Trophoblast cell (in vitro differentiated cells and primary cell): Measurements from ENCODE around the gene CDPF1.

ENCODE experiments used
- DNase-seq, 2 donors: peaks; one replicate each; pipeline ENCODE4 v3.0.0-alpha.2; 2016
- H2AFZ ChIP-seq: 2 replicates; pipeline ENCODE4 v1.6.1; 2013; ENCODE audit warnings: low read length, moderate library complexity, mild to moderate bottlenecking; ENCODE audit not compliant: insufficient read depth, poor library complexity
- H2AK5ac ChIP-seq: 2 replicates; pipeline ENCODE4 v1.6.1; 2013; ENCODE audit warnings: mild to moderate bottlenecking, low read length
- H2BK120ac ChIP-seq: 2 replicates; pipeline ENCODE4 v1.6.1; 2013; ENCODE audit warnings: low read length, mild to moderate bottlenecking, moderate library complexity; ENCODE audit not compliant: insufficient read depth, poor library complexity
- H2BK12ac ChIP-seq: 2 replicates; pipeline ENCODE4 v1.6.1; 2013; ENCODE audit warnings: mild to moderate bottlenecking, low read length, moderate library complexity
- H2BK5ac ChIP-seq: 2 replicates; pipeline ENCODE4 v1.6.1; 2013; ENCODE audit warnings: low read length, low read depth, moderate library complexity, mild to moderate bottlenecking; ENCODE audit not compliant: poor library complexity
- H3K14ac ChIP-seq: 2 replicates; pipeline ENCODE4 v1.6.1; 2013; ENCODE audit warnings: mild to moderate bottlenecking, low read length
- H3K18ac ChIP-seq: 2 replicates; pipeline ENCODE4 v1.6.1; 2013; ENCODE audit warnings: mild to moderate bottlenecking, low read length
- H3K23ac ChIP-seq: 2 replicates; pipeline ENCODE4 v1.6.1; 2013; ENCODE audit warnings: low read length
- H3K27ac ChIP-seq: 2 replicates; pipeline ENCODE4 v1.5.1; 2013; ENCODE audit warnings: low read depth, mild to moderate bottlenecking, inconsistent platforms, low read length, moderate library complexity
- H3K27me3 ChIP-seq: 2 replicates; pipeline ENCODE4 v1.6.1; 2013; ENCODE audit warnings: inconsistent platforms, mild to moderate bottlenecking, low read length, moderate library complexity; ENCODE audit not compliant: insufficient read depth
- H3K36me3 ChIP-seq, 2 experiments: 1 replicate in 1 of 2; 2 replicates in 1 of 2; pipeline ENCODE4 v1.6.1; 2013; ENCODE audit warnings: low read length in 2 of 2, mild to moderate bottlenecking in 2 of 2, moderate library complexity in 1 of 2; ENCODE audit not compliant: insufficient read depth in 2 of 2, control insufficient read depth in 1 of 2
- H3K4ac ChIP-seq: 2 replicates; pipeline ENCODE4 v1.6.1; 2013; ENCODE audit warnings: low read depth, mild to moderate bottlenecking, low read length, moderate library complexity
- H3K4me1 ChIP-seq, 2 experiments: 1 replicate in 1 of 2; 2 replicates in 1 of 2; pipeline ENCODE4 v1.6.1; 2013; ENCODE audit warnings: low read length in 2 of 2, mild to moderate bottlenecking in 2 of 2, moderate library complexity in 1 of 2; ENCODE audit not compliant: insufficient read depth in 2 of 2, control insufficient read depth in 1 of 2
- H3K4me2 ChIP-seq: 2 replicates; pipeline ENCODE4 v1.6.1; 2013; ENCODE audit warnings: inconsistent platforms, mild to moderate bottlenecking, low read length, moderate library complexity
- H3K4me3 ChIP-seq: 2 replicates; pipeline ENCODE4 v1.5.1; 2013; ENCODE audit warnings: mild to moderate bottlenecking, low read depth, low read length, inconsistent platforms
- H3K79me1 ChIP-seq: one replicate; pipeline ENCODE4 v1.6.1; 2013; ENCODE audit warnings: low read length
- H3K79me2 ChIP-seq: 2 replicates; pipeline ENCODE4 v1.6.1; 2013; ENCODE audit warnings: low read length, mild to moderate bottlenecking; ENCODE audit not compliant: control insufficient read depth, insufficient read depth, poor library complexity
- H3K9ac ChIP-seq: 2 replicates; pipeline ENCODE4 v1.6.1; 2013; ENCODE audit warnings: mild to moderate bottlenecking, low read length
- H3K9me3 ChIP-seq: 2 replicates; pipeline ENCODE4 v1.6.1; 2013; ENCODE audit warnings: low read depth, mild to moderate bottlenecking, control low read depth, inconsistent platforms, low read length; ENCODE audit not compliant: insufficient read depth
- H4K12ac ChIP-seq: 2 replicates; pipeline ENCODE4 v1.6.1; 2013; ENCODE audit warnings: low read depth, mild to moderate bottlenecking, low read length, moderate library complexity
- H4K8ac ChIP-seq: 2 replicates; pipeline ENCODE4 v1.6.1; 2013; ENCODE audit warnings: low read depth, mild to moderate bottlenecking, low read length, moderate library complexity
- H4K91ac ChIP-seq: one replicate; pipeline ENCODE4 v1.6.1; 2013; ENCODE audit warnings: low read depth, mild to moderate bottlenecking, low read length, moderate library complexity
- WGBS: extraction: QIAGEN DNeasy Blood & Tissue Kit; methylation state at CpG from one replicate; pipeline ENCODE4 v1.1.7; 2013; ENCODE audit warnings: missing lambda C conversion rate; ENCODE audit not compliant: insufficient read length, insufficient coverage; ENCODE audit errors: extremely low coverage; 5-methylcytosine and 5-hydroxymethylcytosine counted together

The CDPF1 gene

GRCh38 chr22:46272762-46273431 is 22.8 kb upstream of the CDPF1 start:
- H3K79me1 ChIP-seq: peaks cover 2% of the 10 kb centered on the region
- DNase-seq: no peak
- no peak overlapping the region for H2AK5ac ChIP-seq

GRCh38 chr22:46272196-46272595 is 22.1 kb upstream of the CDPF1 start:
- Histone ChIP-seq H3K36me3 (peaks cover 21 to 25% of the 10 kb centered on the region in 2 experiments), H3K4me1 (peaks cover 4% of the 10 kb centered on the region in 2 experiments), H3K4ac (no peak overlapping the region), H3K9ac (no peak overlapping the region), H3K79me1 (peaks cover 3% of the 10 kb centered on the region), H3K4me2 (no peak overlapping the region), H2BK12ac (no peak overlapping the region), H3K27ac (no peak overlapping the region), H4K91ac (no peak overlapping the region), H2BK120ac (no peak overlapping the region), H4K12ac (no peak overlapping the region), H2BK5ac (no peak overlapping the region), H2AK5ac (no peak overlapping the region), H3K9me3 (no peaks in the 10 kb centered on the region), H3K18ac (no peak overlapping the region), H3K4me3 (no peak overlapping the region), H2AFZ (no peak overlapping the region), H4K8ac (no peak overlapping the region), H3K79me2 (peaks cover 3% of the 10 kb centered on the region), H3K27me3 (no peaks in the 10 kb centered on the region), H3K14ac (no peak overlapping the region), H3K23ac (no peak overlapping the region)
- WGBS: no CpG with 5 or more reads among the region's 8 CpGs
- DNase-seq: no peak

More at GRCh38 chr22:46272762-46273431, 22.8 kb upstream of the CDPF1 start:
- no peak overlapping the region for H2BK12ac ChIP-seq
- no peak overlapping the region for H3K14ac ChIP-seq
- no peak overlapping the region for H3K4me3 ChIP-seq
- H3K4ac ChIP-seq: no peak overlapping the region
- no peak overlapping the region for H3K27ac ChIP-seq
- no peak overlapping the region for H2AFZ ChIP-seq
- no peak overlapping the region for H2BK5ac ChIP-seq
- H4K8ac ChIP-seq: no peak overlapping the region
- H3K27me3 ChIP-seq: no peaks in the 10 kb centered on the region
- H3K4me2 ChIP-seq: no peak overlapping the region
- no peak overlapping the region for H4K12ac ChIP-seq
- peaks cover 21 to 29% of the 10 kb centered on the region in 2 experiments for H3K36me3 ChIP-seq
- H3K9ac ChIP-seq: no peak overlapping the region
- H3K18ac ChIP-seq: no peak overlapping the region
- H2BK120ac ChIP-seq: no peak overlapping the region
- H3K23ac ChIP-seq: no peak overlapping the region
- no CpG with 5 or more reads among the region's 12 CpGs for WGBS
- H3K9me3 ChIP-seq: no peaks in the 10 kb centered on the region
- H3K4me1 ChIP-seq: peaks cover 4% of the 10 kb centered on the region in 2 experiments
- no peak overlapping the region for H4K91ac ChIP-seq
- H3K79me2 ChIP-seq: peaks cover 2% of the 10 kb centered on the region

GRCh38 chr22:46269564-46269963 is 19.5 kb upstream of the CDPF1 start:
- H3K14ac ChIP-seq: no peak overlapping the region
- H2AK5ac ChIP-seq: no peak overlapping the region
- H3K36me3 ChIP-seq: peaks cover 18 to 21% of the 10 kb centered on the region in 2 experiments
- H3K4me2 ChIP-seq: no peak overlapping the region
- H4K12ac ChIP-seq: peak overlapping the region; percentile 59
- H4K91ac ChIP-seq: no peak overlapping the region
- peaks cover 4% of the 10 kb centered on the region for H3K9me3 ChIP-seq
- H3K23ac ChIP-seq: no peak overlapping the region
- no peak overlapping the region for H3K18ac ChIP-seq
- no peak overlapping the region for H2BK5ac ChIP-seq
- no CpG with 5 or more reads among the region's 11 CpGs for WGBS
- no peak overlapping the region for H4K8ac ChIP-seq
- peaks cover 4% of the 10 kb centered on the region in 2 experiments for H3K4me1 ChIP-seq
- no peaks in the 10 kb centered on the region for H3K27me3 ChIP-seq
- peaks cover 3% of the 10 kb centered on the region for H3K79me2 ChIP-seq
- no peak overlapping the region for H2BK120ac ChIP-seq
- H3K9ac ChIP-seq: no peak overlapping the region
- peaks cover 3% of the 10 kb centered on the region for H3K79me1 ChIP-seq
- H2AFZ ChIP-seq: no peak overlapping the region
- H3K27ac ChIP-seq: no peak overlapping the region
- H2BK12ac ChIP-seq: no peak overlapping the region
- no peak overlapping the region for H3K4ac ChIP-seq
- no peak overlapping the region for H3K4me3 ChIP-seq
- DNase-seq: no peak

GRCh38 chr22:46267431-46268279 is 17.6 kb upstream of the CDPF1 start, which contains the start of gene TTC38:
TTC38 (plus strand) TSS chr22:46268008; CDS start chr22:46268040, 32 bp downstream.
- peak; percentile 73 to 87 for DNase-seq
- H4K12ac ChIP-seq: peak within 1 kb of the TSS; percentile 79
- H3K9me3 ChIP-seq: peaks cover 7% of the 10 kb centered on the region
- no peak within 1 kb of the TSS for H2BK120ac ChIP-seq
- H3K4ac ChIP-seq: peak within 1 kb of the TSS; percentile 49
- peak within 1 kb of the TSS; percentile 89 for H4K8ac ChIP-seq
- H3K36me3 ChIP-seq: peaks cover 4 to 5% of the 10 kb centered on the region in 2 experiments
- H3K4me1 ChIP-seq: peaks cover 6% of the 10 kb centered on the region in 2 experiments
- H3K27ac ChIP-seq: no peak within 1 kb of the TSS
- peak within 1 kb of the TSS; percentile 82 for H3K4me3 ChIP-seq
- H3K9ac ChIP-seq: peak within 1 kb of the TSS; percentile 75
- H3K79me2 ChIP-seq: peaks cover 3% of the 10 kb centered on the region
- WGBS: no CpG with 5 or more reads among the region's 74 CpGs
- no peak within 1 kb of the TSS for H3K23ac ChIP-seq
- H4K91ac ChIP-seq: peak within 1 kb of the TSS; percentile 58
- peak within 1 kb of the TSS; percentile 69 for H3K18ac ChIP-seq
- peak within 1 kb of the TSS; percentile 78 for H3K4me2 ChIP-seq
- H3K79me1 ChIP-seq: peaks cover 3% of the 10 kb centered on the region
- H2AK5ac ChIP-seq: peak within 1 kb of the TSS; percentile 38
- H2BK12ac ChIP-seq: no peak within 1 kb of the TSS
- no peak within 1 kb of the TSS for H2BK5ac ChIP-seq
- H3K14ac ChIP-seq: peak within 1 kb of the TSS; percentile 85
- H3K27me3 ChIP-seq: peaks cover 10% of the 10 kb centered on the region
- H2AFZ ChIP-seq: peak within 1 kb of the TSS; percentile 77
